Left hindlimb (tissue), 1 donor: ENCODE measurements around the gene RNF11.
A peak's percentile ranks its signal among the peaks of the same experiment; 100 is the strongest.

Experiments used
- DNase-seq: peaks from one replicate; pipeline ENCODE4 v3.0.0-alpha.2; 2018

Gene RNF11

GRCh38 chr1:51297401-51298321 lies 61.6 kb downstream of the RNF11 start:
- DNase-seq = peak; percentile 23

DNA sequence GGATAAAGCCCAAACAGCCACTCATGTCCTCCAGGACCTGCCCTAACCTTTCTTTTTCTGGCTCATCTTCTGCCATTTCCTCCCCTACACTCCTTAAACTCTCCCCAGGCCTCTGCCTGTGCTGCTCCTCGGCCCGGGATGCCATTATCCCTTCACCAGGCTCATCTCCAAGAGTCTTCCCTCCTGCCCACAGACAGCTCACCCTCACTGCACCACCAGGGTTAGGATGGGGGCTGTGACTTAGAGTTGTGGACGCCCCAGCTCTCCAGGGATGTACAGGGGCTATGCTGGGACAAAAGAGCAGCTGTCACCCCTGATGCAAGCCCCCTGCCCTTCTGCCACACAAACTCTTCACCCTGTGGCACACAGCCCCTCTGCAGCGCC lies 62.2 kb downstream of the RNF11 start:
- DNase-seq = peak; percentile 11

DNA sequence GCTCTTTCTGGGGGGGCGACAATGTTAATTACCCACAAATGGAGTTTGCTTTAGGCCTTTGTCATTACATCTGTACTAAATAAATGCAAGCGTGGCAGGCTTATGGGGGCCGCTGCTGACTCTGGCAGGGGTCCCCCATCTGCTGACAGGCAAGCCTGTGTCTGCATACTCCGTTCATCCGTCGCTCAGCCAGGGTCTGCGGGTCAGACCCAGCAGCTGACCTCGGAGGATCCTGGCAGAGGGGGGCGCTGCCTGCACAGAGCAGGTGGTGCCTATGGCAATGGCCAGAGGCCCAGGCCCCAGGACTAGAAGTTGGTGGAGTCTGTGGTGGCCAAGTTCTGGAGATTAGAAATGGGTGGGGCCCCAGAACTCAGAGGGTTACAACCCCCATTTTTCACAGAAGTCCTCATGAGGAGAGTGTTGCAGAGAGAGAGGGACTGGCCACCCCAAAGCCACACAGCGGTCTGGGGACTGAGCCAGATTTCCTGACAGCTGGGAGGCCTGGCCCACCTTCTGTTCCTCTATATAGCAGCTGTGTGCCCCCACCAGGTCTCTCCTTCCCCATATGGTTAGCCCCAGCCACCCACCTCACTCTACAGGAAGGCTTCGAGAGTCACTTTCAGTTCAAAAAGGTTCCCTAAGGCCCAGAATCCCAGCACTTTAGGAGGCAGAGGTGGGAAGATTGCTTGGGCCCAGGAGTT lies 63.3 kb downstream of the RNF11 start:
- peak; percentile 23 for DNase-seq

DNA sequence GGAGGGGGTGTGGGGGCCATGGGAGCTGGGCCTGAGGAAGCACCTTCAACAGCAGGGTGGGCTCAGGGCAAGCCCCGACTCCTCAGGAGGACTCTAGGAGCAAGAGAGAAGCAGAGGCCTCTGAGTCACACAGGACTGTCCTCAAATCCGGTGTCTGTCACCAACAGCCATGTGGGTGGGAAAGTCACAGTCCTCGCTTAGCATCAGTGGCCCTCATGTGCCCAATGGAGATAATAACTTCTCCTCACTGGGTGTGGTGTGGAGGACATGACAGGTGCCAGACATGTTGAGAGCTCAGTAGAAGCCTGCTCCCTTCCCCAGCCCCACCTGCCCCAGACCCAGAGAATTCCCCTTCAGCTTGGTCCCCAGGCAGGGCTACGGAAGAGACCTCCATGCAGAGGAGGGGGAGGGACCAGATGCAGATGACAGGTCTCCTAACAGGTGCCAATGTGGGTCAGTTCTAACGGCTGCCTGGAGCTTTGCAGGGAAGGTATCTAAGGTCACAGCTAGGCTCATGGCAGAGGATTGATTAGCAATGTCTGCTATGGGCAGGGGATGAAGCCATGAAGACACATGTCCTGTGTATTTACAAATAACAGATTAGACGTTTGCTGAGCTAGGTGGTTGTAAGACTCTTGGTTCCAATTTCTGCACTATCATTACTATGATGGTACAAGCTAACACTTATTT lies 64.1 kb downstream of the RNF11 start:
- peak; percentile 19 for DNase-seq

- peak; percentile 21 for DNase-seq
These were observed 65.2 kb downstream of the RNF11 start for GRCh38 chr1:51301152-51301843.

- DNase-seq = peak; percentile 12
These were observed 65.7 kb downstream of the RNF11 start for GRCh38 chr1:51301844-51302162.

DNA sequence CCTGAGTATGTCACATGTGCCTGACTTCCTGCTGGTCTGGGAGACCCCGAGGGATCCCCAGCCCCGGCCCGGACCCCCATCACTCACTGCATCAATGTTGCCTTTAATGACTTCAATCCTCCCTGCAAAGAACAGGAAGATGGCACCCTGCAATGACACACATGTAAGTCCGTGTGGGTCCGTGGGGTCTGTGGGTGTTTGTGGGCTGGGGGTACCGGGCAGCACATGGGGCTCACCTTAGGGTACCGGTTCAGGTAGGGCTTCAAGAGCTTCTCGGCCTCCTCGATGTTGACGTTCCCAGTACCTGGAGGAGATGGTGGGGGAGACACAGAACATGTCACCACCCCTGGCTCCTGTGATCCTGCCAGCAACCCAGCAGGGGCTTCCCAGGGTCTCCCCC lies 66.2 kb downstream of the RNF11 start:
- peak; percentile 1 for DNase-seq

GRCh38 chr1:51302746-51303145 lies 66.7 kb downstream of the RNF11 start:
- peak; percentile 23 for DNase-seq

DNA sequence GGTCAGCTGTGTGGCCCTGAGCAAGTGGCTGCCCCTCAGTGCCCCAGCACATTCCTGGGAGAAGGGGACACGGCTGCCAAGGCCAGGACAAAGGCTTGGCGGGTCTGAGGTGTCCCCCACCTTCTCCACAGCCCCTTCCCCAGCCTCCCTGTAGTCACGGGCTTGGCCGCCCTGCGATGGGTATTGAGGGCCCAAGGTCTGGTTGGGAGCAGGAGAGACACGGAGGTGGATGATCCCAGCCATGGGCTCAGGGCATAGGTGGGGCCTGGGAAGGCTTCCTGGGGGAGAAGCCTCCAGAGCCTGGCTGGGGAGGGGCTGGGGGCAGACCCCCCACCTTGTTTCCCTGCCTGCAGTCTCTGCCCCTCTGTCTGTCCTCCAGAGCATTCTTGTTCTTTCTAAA lies 67.2 kb downstream of the RNF11 start:
- peak; percentile 17 for DNase-seq

- peak; percentile 17 for DNase-seq
These were observed 67.7 kb downstream of the RNF11 start for GRCh38 chr1:51303751-51304251.

GRCh38 chr1:51304360-51304759 lies 68.3 kb downstream of the RNF11 start:
- peak; percentile 9 for DNase-seq

GRCh38 chr1:51305371-51305823 lies 69.3 kb downstream of the RNF11 start:
- DNase-seq = peak; percentile 33

GRCh38 chr1:51306950-51307349 lies 70.9 kb downstream of the RNF11 start:
- no peak for DNase-seq

DNA sequence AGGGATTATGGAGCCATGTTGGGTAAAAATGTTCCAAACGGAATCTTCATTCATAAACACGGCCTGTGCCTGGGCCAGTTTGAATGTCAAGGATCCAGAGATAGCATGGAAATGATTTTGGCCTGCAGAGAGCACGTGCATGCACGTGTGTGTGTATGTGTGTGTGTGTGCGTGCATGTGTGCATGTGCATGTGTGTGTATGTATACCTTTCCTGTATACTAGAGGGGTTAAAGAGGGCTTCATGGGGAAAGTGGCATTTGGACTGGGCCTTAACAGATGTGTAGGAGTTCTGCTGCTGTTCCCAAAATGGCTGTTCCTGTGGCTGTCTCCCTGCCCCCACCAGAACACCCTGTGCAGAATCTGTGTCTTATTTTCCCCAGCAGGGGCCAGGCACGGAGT lies 72.6 kb downstream of the RNF11 start:
- DNase-seq = peak; percentile 2

DNA sequence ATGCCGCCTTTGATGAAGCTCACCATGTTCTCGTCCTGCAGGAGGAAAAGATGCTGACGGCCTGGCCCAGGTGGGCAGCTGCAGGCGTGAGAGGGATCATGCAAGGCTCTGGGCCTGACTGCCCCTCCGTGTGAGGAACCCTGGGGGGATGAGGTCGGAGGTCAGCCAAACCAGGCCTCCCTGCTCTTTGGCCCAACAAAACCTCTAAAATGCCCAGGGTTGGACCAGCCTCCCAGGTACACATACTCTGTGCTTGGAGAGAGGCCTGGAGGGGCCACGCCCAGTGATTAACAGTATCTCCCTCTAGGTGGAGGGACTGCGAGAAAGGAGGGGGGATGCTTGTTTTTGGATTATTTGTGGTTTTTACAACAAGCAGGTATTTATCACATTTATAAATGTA lies 73.2 kb downstream of the RNF11 start:
- DNase-seq = peak; percentile 15

DNA sequence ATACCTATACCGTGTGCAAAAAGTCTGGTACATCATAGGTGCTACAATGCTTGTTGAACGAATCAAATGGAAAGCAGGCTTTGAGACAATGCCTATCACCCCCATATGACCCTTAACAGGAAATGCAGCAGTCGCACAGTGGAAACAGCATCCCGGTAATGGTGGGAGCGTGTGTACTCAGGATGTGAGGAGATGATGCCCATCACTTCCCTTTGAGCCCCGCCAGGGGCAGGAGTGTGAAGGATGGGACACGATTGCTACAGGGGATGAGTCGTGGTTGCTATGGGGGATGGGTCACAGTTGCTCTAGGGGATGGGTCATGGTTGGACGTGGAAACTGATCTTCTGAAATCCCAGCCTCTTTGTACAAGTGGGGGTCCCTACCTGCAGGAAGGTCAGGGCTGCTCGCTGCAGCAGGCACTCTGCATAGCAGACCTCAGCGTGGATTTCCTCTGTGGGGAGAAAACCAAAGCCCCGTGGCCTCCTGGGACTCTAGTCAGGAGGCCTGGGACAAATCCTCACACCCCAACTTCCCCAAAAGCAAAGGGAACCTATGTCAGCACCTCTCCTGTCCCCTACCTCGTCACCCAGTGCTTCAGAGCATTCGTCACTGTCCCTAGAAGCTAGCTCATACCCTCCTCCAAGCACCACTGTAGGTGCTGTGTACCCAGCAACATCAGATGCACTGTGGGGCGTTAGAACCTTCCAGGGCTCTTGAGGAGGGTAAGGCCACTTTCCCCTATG lies 75.0 kb downstream of the RNF11 start:
- DNase-seq = peak; percentile 27

GRCh38 chr1:51311826-51312225 lies 75.8 kb downstream of the RNF11 start:
- no peak for DNase-seq

- DNase-seq = peak; percentile 1
These were observed 76.6 kb downstream of the RNF11 start for GRCh38 chr1:51312718-51313117.

- DNase-seq = peak; percentile 19
These were observed 77.3 kb downstream of the RNF11 start for GRCh38 chr1:51313268-51313852.

- DNase-seq = peak; percentile 12
These were observed 78.1 kb downstream of the RNF11 start for GRCh38 chr1:51313961-51314777.

DNA sequence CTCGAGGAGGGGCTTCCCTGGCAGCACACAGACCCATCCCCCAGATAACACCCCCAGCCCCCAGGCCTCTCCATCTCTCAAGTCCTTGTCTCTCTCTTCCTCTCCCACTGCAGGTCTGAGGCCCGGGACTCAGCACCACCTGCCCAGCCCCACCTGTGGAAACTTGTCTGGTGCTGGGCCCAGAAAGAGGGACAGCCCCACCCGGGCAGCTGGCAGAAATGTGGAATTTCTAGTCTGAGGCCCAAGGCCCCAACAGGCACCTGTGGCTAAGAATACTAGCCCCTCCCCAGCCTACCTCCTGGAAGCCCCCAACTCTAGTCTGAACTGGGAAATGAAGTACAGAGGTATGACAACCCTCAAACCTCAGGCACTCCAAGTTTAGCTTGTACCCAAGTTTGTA lies 78.9 kb downstream of the RNF11 start:
- DNase-seq = peak; percentile 26
